ENCODE data around the gene SH3PXD2B.

Gene SH3PXD2B

DNA sequence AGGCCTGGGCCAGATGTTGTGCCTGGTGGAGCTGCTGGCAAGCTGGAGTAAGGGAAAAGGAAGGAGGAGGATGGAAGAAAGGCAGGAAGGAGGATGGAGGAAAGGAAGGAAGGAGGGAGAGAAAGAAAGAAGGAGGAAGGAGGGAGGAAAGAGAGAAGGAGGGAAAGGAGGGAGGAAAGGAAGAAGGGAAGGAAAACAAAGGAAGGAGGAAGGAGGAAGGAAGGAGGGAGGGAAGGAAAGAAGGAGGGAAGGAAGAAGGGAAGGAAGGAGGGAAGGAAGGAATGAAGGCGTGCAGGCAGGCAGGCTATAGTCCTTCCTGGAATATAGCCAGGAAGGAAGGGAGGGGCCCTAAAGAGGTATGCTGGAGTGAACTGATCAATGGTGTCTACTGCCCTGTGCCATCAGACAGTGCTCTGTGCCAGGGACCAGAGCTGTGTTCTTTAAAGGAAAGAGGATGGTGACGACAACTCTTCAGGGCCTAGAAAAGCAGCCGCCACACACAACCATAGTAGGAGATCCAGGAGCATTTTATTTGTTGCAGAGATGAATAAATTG, 109.4 kb downstream of the SH3PXD2B start:
- DNase-seq (ENCODE audit: low spot score) = no peak
- POLR2A ChIA-PET (ENCODE audit: low non-redundant PET) = no interaction called here
- CTCF ChIA-PET = interaction anchor here (0.6 kb wide), 1 partner anchor 242 kb away, joined by 3 read pairs; no protein-coding TSS in a partner anchor
- H3K27ac ChIP-seq = no peak overlapping the region
- TF ChIP-seq, protein P1, sequence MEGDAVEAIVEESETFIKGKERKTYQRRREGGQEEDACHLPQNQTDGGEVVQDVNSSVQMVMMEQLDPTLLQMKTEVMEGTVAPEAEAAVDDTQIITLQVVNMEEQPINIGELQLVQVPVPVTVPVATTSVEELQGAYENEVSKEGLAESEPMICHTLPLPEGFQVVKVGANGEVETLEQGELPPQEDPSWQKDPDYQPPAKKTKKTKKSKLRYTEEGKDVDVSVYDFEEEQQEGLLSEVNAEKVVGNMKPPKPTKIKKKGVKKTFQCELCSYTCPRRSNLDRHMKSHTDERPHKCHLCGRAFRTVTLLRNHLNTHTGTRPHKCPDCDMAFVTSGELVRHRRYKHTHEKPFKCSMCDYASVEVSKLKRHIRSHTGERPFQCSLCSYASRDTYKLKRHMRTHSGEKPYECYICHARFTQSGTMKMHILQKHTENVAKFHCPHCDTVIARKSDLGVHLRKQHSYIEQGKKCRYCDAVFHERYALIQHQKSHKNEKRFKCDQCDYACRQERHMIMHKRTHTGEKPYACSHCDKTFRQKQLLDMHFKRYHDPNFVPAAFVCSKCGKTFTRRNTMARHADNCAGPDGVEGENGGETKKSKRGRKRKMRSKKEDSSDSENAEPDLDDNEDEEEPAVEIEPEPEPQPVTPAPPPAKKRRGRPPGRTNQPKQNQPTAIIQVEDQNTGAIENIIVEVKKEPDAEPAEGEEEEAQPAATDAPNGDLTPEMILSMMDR (conservative IDR thresholded peaks at IDR 0.05; ENCODE audit: low read depth) = no peak

DNA sequence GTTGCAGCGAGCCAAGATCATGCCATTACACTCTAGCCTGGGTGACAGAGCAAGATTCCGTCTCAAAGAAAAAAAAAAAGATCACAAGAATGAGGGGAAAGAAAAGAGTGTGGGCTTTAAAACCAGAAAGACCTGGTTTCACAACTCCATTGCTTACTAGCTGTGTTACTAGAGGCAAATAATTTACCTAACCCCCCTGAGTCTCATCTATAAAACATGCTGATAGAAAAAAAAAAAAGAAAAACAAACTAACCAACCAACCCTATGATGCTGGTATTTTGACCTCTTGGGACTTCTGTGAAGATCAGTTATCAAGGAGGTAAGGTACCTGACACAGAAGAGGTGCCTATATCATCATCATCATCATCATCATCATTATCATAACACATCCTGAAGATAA, 110.6 kb downstream of the SH3PXD2B start:
- CTCF ChIA-PET = interaction anchor here (0.6 kb wide), 1 partner anchor 95 kb away, joined by 7 read pairs; no protein-coding TSS in a partner anchor
- TF ChIP-seq, protein P1 (conservative IDR thresholded peaks at IDR 0.05; ENCODE audit: low read depth) = no peak
- no peak for DNase-seq (ENCODE audit: low spot score)
- POLR2A ChIA-PET (ENCODE audit: low non-redundant PET) = interaction anchor here (0.5 kb wide), 1 partner anchor 92 kb away, joined by 3 read pairs; no protein-coding TSS in a partner anchor
- H3K27ac ChIP-seq = no peak overlapping the region

DNA sequence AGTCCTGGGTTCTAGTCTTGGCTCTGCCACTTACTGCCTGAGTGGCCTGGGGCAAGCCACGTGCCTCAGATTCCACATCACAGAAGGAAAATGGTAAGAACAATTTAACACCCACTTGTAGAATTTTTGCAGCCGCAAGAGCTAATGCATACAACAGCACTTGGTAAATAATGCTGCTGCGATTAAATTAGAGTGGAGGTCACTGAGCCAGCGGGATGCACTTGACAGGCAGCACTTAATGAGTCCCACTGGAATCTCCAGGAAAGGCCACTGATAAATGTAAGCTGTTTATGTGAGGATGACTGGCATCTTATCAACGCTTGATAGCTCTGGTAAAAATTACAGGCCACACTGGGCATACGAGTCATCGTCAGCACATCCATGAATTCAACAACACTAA, 111.4 kb downstream of the SH3PXD2B start:
- DNase-seq (ENCODE audit: low spot score) = no peak
- TF ChIP-seq, protein P1 (conservative IDR thresholded peaks at IDR 0.05; ENCODE audit: low read depth) = no peak
- ChIA-PET CTCF (interaction anchor here (0.8 kb wide), 1 partner anchor 16 kb away, joined by 3 read pairs; no protein-coding TSS in a partner anchor), POLR2A (ENCODE audit: low non-redundant PET) (no interaction called here)
- H3K27ac ChIP-seq = no peak overlapping the region

DNA sequence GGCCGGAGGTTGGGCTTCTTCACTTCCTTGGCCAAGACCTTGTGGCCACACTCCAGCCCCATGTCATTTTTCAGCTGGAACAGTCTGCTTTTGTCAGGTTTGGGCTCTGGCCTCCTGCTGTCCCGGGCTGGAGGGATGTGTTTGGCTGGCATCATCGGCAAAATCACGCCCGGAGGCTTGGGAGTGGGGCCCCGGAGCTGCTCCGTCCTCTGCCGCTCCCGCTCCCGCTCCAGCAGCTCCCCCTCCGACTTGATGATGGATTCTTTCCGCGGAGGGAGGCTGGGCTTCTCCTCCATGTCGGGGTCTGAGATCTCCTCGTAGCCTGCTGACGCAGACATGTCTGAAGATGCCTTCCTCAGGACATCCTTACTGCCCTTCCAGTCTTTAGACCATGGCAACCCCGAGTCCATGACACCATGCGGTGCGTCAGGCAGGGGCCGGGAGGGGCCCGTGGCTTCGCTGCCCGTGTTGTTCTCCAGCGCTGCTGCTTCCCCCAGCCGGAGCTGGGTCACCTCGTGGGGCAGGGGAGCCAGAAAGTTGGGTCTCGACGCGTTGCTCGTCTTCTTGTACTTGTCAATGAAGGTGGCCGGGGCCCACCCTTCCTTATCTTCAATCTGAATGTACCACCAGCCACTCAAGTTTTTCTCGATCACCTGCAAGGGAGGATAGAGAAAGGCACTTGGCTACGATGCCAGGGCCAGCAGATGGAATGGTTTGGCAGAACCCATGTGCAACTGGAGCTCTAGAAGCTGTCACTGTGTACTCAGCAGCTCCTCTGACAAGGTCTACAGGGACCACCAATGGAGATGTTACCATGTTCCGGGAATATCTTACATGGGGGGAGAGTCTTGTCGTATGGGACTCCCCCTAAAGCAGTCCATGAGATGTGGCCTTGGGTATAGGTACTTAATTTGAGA, 114.8 kb downstream of the SH3PXD2B start:
- no peak overlapping the region for H3K27ac ChIP-seq
- TF ChIP-seq, protein P1 (conservative IDR thresholded peaks at IDR 0.05; ENCODE audit: low read depth) = no peak
- no peak for DNase-seq (ENCODE audit: low spot score)
- CTCF ChIA-PET = no interaction called here
- POLR2A ChIA-PET (ENCODE audit: low non-redundant PET) = no interaction called here

DNA sequence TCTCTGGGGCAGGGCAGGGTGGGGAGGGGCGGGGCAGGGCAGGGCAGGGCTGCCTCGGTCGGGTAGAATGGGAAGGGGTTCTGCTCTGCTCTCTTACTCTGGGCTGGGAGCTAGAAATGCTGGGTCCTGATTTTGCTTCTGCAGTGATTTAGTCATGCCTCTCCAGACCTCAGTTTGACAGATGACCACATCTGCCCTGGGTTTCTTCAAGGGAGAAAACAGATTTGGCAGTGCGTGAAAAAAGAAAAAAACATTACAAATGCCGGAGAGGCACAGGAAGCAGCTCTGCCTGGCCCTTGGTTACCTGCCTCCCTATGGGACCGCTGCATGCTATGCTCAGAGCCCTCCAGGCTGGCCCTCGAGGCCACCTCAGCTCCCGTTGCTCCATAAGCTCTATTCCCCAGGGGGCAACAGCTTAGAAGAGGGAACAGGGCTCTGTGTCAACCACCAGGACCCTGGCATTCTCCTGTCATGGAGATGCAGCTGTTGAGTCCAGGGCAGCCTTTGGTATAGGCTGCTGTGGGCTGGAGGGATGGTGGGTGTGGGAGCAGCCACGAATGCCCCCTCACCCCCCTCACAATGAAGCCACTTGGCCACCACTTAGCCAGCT, 117.5 kb downstream of the SH3PXD2B start:
- CTCF ChIA-PET = no interaction called here
- no peak for DNase-seq (ENCODE audit: low spot score)
- H3K27ac ChIP-seq = 0 out of 2 replicates have a peak overlapping the region, but pooled peaks have one; percentile 2
- POLR2A ChIA-PET (ENCODE audit: low non-redundant PET) = no interaction called here
- TF ChIP-seq, protein P1 (conservative IDR thresholded peaks at IDR 0.05; ENCODE audit: low read depth) = no peak

DNA sequence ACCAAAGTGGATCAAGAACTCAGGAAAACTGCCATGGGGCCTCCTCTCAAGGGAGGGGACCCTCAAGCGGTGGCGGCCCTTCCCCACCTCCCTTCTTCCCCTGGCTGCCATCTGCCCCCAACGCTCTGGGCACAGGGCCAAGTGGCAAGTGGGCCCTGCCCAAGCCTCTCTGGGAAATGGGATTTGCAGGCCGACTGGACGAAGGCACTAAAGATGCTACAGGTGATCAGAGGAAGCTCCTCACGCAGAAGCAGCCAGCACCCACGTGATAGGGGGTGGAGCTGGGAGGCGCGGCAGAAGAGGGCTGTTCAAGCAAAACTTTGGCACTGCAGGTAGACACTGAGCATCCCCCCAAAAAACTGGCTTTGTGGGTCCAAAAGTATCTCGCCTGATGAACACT, 118.1 kb downstream of the SH3PXD2B start:
- peak overlapping the region; percentile 2; the same call in 1 of the 2 replicates for H3K27ac ChIP-seq
- ChIA-PET POLR2A (ENCODE audit: low non-redundant PET) (no interaction called here), CTCF (interaction anchor here (0.7 kb wide), 1 partner anchor 11 kb away, joined by 3 read pairs; no protein-coding TSS in a partner anchor)
- no peak for DNase-seq (ENCODE audit: low spot score)
- TF ChIP-seq, protein P1 (conservative IDR thresholded peaks at IDR 0.05; ENCODE audit: low read depth) = no peak

Measured in RWPE1 (cell line).